HG02981 (cell line): ENCODE data around the gene MAML1.

Experiments used
- ATAC-seq: cut with Tn5 transposase; IDR thresholded peaks from one replicate; pipeline ENCODE4 v1.9.1; 2021; ENCODE audit warnings: mild to moderate bottlenecking, moderate library complexity; ENCODE audit not compliant: unreplicated experiment

MAML1 gene

GRCh38 chr5:179793468-179794139, 61.0 kb downstream of the MAML1 start, which contains the start of gene LTC4S:
LTC4S (plus strand) TSS chr5:179793986; CDS start chr5:179794081, 95 bp downstream.
- no peak for ATAC-seq

- ATAC-seq, result no peak
These were observed 61.5 kb downstream of the MAML1 start for GRCh38 chr5:179794171-179794570.

- ATAC-seq, result no peak
These were observed 62.0 kb downstream of the MAML1 start for GRCh38 chr5:179794575-179794974.

GRCh38 chr5:179795049-179795862, 62.6 kb downstream of the MAML1 start:
- no peak for ATAC-seq

- peak; percentile 66 for ATAC-seq
These were observed 63.5 kb downstream of the MAML1 start for GRCh38 chr5:179795863-179796833.

- no peak for ATAC-seq
These were observed 64.4 kb downstream of the MAML1 start for GRCh38 chr5:179796877-179797608.

GRCh38 chr5:179797741-179798140, 65.1 kb downstream of the MAML1 start:
- ATAC-seq, result no peak

- no peak for ATAC-seq
These were observed 65.6 kb downstream of the MAML1 start for GRCh38 chr5:179798144-179798770.

GRCh38 chr5:179798771-179799643, 66.4 kb downstream of the MAML1 start:
- no peak for ATAC-seq

GRCh38 chr5:179799644-179799973, 67.0 kb downstream of the MAML1 start:
- no peak for ATAC-seq

- no peak for ATAC-seq
These were observed 67.6 kb downstream of the MAML1 start for GRCh38 chr5:179800071-179800695.

GRCh38 chr5:179800696-179801201, 68.1 kb downstream of the MAML1 start:
- no peak for ATAC-seq

GRCh38 chr5:179801304-179802206, 68.9 kb downstream of the MAML1 start:
- ATAC-seq, result peak; percentile 36

GRCh38 chr5:179802207-179802883, 69.7 kb downstream of the MAML1 start:
- ATAC-seq, result no peak

GRCh38 chr5:179802950-179803562, 70.4 kb downstream of the MAML1 start:
- no peak for ATAC-seq
